RPMI8226 (cell line): ENCODE data around the gene GUCD1.

Experiments
- DNase-seq: peaks from one replicate; pipeline ENCODE4 v3.0.0-alpha.2; 2015

The GUCD1 gene

DNA sequence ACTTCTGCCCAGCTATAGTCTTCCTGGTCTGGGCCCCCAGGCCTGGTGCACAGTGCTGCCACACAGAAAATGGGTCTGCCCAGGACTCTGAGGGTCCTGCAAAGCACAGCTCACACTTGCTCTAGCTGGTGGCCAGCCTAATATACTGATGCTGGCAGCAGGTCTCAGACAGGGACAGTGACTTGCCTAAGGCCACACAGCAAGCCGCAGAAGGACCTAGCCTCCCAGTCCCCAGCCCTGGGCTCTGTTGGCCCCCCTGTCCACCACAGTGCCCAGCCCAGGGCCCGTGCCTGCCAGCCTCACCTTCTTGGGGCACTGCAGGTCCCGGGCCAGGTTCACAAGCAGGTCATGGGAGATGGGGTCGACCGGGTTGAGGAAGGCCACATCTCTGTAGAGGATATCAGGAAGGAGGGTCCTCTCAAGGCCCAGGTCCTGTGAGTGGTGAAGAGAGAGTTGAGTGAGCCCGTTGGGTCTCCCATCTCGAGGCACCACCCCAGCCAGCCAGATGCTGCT is 34.6 kb upstream of the GUCD1 start:
- DNase-seq, result no peak

DNA sequence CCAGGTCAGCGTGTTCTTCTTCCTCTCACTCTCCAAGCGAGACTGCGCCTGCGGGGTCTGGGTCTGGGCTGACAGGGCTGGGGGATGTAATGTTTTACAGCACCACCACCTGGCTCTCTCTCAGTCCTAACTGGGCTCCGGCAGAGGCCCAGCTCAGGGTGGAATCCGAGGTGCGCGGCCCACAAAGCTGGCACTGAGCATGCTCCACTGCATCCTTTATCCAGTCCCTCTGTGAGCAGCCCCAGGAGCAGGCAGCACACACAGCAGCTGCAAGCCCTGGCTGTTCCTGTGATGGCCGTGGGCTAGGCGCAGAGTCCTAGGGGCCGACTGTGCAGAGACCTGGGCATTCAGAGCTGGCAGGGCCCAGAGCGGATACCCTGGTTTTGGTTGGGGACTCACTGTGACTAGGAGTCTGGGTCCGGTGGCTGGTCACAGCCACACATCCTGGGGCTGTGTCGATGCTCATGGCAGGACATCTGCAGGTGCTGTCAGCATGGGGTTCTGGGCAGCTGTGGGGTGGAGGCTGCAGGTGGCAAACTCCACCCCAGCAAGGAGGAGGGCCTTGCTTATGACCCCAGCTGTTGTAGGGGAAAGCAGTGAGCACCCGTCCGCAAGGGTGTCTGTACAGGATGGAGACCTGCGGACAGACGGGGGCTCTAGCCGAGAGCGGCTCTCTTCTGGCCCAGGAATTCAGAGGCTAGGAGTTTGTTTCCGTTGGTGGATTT is 34.0 kb upstream of the GUCD1 start:
- DNase-seq, result peak; percentile 18

DNA sequence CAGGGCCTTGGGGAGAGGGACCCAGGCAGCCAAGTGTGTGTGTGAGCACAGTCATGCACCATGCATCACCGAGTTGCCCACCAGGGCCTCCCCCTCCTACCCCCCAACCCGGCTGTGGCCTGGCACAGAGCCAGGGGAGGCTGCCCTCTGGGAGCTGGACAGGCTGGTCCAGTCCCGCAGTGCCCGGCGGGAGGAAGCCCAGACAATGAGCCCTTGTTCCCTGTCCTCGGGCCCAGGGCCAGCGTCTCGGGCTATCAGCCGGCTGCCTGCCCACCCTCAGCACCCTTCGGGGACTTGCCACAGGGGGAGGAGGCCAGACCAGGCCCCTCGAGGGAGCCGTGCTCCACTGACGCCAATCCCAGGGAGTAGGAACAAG is 33.4 kb upstream of the GUCD1 start:
- DNase-seq, result no peak

DNA sequence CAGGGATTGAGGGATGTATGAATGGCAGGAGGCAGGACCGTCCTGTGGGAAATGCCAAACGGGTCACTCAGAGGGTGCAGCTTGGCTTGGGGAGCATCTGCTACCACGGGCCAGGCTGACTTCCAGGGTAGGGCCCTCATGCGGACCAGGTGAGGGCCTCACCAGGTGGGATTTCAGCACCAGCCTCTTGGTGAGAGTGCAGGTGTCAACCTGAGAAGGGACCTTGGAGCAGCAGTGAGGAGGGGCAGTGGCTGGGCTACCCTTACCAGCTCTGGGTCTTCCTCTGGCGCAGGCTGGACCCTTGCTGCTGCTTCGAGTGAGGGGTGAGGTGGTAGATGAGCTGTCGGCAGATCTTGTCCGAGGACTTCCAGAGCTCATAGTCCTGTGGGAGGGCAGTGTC is 33.0 kb upstream of the GUCD1 start:
- DNase-seq, result no peak

DNA sequence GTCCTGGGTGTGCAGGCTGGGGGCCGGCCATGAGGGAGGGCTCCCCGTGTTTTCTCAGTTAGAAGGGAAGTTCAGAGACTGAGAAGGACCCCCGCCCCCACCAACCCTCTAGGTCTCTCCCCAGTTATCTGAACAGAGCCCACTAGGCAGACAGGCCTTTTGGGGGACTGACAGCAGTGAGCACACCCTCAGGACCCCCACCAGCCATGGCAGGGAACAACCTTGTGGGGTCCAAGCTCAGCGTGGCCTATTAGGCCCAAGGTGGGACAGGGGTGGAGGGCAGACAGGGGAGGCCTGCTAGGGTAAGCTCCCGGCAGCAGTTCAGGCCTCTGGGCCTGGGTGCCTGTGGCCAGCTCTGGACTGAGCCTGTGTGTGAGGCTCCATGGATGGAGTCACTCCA is 32.3 kb upstream of the GUCD1 start:
- DNase-seq, result no peak

DNA sequence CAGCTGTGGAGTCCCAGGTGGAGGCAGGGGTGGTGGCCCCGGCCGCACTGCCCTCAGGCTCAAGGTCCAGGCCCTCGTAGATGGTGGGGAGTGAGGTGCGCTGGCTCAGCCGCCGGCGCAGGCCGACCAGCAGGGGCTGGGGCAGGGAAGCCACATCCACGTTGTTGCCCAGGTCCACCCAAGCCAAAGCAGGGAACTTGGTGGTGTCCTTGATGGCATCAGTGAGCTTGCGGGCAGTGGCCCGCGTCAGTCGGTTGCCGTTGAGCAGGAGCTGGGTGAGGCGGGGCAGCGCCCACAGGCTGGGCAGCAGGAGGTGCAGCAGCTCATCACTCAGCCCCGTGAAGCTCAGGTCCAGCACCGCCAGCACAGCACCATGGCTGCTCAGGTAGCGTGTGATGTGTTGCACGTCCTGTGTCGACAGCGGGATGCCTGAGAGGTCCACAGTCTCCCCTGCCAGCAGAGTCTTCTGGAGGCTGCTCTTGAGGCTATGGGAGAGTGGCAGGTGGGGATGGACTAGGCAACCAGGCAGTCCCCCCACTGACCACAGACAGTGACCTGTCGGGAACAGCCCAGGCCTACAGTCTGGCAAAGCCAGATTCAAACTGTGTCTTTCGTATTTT is 31.1 kb upstream of the GUCD1 start:
- no peak for DNase-seq

DNA sequence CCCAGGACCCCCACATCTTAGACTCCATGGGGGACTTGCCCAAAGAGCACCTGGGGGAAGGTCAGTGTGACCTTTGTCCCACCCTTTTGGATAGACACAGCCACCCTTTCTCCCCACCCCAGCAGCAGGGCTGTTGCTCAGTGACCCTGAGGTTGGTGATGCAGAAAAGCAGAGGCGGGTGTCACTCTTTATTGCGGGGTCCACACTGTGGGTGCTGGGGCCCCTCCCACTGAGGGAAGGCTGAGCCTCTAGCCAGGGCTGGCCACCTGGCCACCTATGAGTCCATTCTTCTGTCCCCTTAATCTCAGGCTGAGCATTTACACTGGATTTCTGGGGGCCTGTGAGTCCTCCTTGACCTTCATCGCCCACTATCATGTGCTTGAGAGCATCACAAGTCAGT is 30.5 kb upstream of the GUCD1 start:
- DNase-seq, result no peak

DNA sequence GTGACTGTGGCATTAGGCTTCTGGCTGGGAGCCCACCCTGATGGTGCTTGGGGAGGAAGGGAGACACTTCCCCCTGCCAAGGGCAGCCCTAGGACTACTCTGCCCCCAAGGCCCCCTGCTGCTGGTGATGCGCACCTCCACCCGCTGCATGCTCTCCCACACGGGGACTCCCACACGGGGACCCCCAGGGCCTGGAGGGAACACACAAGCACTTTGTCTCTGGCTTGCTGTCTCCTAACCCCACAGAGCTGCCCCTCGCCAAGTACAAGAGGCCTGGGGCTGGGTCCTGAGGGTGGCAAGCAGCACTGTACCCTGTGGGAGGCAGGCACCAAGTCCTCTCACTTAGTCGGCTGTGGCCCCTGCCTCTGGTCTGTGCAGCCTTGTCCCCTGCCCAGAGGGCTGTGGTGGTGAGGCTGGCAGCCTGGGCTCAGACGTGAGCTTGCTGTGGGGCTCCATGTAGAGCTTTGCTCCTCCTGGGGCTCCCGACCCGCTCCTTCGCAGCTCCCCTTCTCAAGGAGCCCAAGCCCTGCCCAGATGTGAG is 30.0 kb upstream of the GUCD1 start:
- no peak for DNase-seq

DNA sequence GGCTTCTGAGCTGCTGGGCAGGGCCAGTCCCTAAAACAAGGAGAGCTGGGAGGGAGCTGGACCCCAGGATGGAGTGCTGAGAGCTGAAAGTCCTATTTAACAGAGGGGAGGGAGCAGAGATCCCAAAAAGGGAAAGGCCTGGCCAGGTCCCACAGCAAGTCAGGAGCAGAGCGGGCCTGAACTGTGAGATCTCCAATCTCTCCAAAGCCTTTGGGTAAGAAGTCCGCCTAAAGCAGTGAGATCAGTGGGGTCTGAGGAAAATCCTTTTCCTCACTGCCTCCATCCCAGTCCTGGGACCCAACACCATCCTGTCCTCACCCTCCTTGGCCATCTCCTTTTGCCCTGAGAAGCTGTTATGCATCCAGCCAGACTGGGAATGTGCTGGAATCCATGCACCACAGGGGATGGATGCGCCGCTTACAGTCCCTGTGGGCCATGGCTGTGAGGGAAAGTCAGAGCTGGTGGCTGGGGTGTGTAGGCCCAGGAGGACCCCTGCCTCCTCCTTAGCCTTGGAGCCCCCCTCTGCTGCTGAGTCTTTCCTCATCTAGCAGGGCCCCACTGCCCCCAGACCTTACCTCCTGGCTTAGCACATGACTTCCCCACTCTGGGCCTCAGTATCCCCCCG is 29.3 kb upstream of the GUCD1 start:
- no peak for DNase-seq

DNA sequence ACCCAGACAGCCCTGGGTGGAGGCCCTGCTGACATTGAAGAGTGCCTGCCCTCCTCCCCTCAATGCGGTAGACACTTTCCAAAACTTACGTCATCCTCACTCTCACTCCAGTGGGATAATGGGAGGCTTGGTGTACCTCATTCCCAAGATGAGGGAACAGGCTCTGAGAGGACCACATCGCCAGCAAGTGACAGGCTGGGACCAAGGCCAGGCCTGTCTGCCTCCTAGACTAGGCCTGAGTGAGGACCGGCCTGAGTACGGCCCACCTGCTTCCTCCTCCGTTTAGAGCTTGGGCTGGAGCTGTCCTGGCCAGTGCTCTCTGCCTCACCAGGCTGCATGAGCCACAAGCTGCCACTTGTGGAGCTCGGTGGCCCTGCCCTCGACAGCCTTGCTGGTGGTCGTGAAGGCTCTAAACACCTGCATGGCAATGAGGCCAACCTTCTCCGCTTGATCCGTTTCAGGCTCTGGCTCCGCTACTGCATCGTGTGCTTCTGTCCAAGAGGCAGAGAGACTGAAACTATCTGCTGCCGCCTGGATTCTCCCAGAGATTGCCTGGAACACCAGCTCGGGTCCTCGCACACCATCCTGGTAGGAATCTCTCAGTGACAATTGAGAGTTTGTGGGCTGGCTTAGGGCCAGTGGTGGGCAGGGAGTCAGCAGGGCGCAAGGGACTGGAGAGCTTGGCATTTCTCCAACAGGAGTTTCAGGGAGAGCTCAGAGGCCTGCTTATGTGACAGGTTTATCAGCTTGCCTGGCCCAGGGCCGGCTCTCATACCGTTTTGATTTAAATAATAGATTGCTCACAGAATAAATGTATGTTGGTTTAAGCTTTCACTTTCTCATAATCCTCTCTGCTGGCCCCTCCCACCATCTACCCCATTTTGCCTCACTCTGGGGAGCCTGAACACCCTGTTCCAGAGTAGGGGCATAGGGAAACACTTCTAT is 28.6 kb upstream of the GUCD1 start:
- DNase-seq, result peak; percentile 76

DNA sequence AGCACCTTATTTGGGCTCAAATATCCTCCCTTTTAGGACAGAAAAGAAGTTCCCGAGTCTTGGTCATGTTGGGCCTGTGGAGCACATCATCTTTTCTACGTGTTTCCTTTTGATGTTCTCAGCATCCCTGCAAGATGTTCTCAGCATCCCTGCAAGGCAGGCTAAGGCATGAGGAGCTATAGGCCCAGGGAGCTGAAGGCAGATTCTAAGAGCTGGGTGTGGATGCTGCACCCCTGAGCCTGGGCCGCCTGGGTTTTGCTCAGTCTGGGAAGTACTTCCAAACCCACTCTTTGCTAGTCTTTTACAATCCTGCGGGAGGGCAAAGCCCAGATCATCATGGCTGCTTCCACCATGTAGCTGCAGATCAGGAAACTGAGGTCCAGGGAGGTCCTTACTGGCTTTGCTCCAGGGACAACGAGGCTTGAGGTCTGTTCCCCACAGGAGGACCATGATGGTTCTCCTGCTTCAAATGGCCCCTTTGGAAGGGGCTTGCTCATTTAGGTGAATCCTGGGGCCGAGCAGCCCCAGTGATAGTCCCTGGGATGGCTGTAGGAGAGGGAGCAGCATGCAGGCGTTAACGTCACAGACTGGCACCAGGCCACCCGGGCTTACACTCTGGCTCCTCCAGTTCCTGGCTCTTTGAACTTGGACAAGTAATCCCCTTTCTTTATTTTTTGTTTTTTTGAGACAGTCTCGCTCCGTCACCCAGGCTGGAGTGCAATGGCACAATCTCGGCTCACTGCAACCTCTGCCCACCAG is 27.3 kb upstream of the GUCD1 start:
- DNase-seq, result no peak

DNA sequence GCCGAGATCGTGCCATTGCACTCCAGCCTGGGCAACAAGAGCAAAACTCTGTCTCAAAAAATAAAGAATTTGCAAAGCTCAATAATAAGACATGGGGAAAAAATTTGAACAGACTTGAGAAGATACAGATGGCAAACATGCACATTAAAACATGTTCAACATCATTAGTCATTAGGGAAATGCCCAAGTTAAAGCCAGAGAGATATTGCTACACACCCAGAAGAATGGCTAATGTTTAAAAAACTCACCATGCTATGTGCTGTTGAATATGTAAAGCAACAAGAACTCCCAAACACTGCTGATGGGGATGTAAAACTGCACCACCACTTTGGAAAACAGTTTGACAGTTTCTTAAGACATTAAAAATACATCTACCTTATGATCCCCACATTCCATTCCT is 25.3 kb upstream of the GUCD1 start:
- DNase-seq, result no peak

DNA sequence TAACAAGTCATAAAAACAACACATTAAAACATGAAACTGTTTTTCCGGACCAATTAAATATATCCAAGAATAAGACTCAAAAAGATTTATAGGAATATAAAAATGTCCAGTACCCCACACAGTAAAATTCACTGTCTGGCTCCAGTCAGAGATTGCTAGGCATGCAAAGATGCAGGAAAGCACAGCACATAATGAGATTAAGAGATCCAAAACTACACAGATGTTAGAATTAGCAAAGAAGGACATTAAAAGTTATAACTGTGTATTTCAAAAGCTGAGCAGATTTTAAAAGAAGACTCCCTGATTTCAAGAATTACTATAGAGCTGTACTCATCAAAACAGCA is 24.3 kb upstream of the GUCD1 start:
- DNase-seq, result no peak

DNA sequence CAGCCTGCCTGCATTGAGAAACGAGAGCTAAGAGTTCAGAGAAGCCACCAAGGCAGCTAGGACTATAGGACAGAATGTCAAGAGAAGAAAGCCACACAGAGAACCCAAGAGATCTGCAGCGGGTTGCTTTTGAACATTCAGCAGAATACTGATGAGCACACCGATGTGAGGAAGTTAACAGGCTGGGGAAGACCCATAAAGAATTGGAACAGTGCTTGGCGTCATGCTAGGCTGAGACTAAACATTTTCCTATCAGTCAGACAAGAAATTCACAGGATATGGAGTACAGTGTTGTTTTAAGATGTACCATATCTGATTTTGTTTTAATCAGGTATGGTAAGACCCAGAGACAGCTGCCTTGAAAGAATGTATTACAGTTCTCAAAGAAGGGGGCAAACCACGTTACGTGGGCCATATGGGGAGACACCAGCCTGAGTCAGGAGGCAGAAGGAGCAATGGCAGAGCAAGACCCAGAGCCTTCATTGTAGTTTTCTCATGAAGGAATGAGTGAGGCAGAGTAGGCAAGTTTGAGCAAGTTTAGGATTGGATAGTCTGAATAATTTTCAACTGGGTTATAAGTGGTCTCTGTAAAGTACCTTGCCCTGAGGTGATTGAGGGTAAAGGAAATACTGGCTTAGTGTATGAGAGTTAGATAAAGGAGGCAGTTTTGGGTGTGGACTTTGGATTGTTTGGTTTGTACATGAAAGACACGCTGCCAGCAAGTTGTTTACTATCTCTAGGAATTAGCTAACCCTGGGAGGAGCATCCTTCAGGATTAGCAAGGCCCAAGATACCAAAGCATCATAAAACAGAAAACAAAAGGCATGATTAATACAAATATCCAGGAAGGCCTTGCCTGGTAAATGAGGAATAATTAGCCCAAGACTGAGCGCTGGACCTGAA is 23.7 kb upstream of the GUCD1 start:
- no peak for DNase-seq

DNA sequence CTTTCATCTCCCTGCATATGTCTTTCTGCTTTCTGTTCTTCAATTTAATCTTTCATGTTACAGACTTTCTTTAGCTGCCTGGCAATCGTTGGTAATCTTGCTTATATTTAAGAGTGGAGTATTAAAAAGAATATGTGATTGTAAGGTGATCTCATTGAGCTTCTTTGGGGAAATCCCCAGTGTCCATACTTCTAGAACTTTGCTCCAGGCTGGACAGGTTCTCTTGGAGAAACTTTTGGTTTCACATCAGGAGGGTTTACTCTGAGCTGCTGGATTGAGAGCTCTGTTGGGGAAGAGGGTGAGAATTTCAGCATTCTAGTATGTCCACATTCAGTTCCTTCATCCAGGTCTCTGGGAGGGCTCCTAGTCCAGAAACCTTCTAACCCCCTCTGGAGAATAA is 21.8 kb upstream of the GUCD1 start:
- DNase-seq, result no peak

DNA sequence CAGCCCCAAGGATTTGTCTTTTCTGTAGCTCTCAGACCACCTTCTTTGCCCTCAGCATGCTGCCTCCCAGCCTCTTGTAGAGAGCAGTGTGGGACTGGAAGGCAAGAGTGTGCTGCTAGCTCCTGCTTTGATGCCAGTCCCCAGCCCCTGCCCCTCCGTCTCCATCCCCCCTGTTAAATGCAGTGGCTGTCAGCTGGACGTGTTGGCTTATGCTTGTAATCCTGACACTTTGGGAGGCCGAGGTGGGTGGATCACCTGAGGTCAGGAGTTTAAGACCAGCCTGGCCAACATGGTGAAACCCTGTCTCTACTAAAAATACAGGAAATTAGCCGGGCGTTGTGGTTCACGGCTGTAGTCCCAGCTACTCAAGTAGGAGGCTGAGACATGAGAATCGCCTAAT is 16.3 kb upstream of the GUCD1 start:
- DNase-seq, result no peak

DNA sequence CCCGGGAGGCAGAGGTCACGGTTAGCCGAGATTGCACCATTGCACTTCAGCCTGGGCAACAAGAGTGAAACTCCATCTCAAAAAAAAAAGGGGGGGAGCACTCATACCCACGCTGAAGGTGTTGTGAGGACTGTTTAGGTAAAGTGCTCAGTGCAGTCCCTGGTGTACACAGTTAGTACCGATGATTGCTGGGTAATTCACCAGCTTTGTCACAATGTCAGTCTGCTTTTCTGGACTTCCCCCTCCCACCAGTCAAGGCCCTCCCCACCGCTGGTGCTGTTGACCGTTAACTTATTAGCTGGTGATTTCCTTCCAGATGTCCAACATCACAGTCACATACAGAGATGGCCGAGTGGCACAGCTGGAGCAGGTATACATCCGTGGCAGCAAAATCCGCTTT is 12.7 kb upstream of the GUCD1 start:
- no peak for DNase-seq

DNA sequence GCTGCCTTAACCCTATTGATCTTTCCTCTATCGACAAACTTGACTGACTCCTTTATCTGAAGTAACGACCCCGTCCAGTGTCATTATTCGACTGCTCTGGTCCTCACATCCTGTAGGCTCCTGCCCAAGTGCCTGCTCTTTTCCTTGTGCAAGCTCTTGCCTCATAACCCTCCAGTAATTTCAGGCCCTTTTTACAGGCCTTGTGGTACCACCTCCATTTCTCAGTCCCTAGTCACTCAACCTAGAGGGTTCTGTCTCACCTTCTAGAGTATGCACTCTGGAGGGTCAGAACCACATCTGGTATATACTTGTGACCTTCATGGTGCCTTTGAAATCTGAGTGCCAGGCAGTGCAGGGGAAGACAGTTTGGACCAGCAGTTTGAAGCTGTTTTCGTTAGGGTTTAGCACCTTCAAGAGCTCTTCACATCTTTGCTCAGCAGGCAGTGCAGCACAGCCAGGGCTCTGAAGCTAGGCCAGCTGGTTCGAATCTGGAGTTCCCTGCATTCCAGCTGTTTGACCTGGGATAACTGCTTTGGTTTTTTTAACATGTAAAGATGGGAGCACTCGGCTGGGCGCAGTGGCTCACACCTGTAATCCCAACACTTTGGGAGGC is 12.1 kb upstream of the GUCD1 start:
- no peak for DNase-seq

DNA sequence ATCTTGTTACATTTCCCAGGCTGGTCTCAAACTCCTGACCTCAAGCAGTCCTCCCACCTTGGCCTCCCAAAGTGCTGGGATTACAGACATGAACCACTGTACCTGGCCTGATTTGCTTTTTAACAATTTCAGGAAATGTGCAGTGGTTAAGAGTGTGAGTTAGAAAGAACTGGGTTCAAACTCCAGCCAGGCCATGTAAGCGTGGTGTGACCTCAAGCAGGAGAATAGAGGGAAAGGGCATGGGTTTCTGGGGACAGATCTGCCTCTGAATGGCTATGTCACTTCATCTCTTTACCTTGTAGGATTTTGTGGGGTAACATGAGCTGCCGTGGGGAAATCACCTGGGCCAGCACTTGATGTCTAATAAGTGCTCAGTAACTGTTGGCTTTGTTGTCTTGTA is 10.1 kb upstream of the GUCD1 start:
- DNase-seq, result no peak

DNA sequence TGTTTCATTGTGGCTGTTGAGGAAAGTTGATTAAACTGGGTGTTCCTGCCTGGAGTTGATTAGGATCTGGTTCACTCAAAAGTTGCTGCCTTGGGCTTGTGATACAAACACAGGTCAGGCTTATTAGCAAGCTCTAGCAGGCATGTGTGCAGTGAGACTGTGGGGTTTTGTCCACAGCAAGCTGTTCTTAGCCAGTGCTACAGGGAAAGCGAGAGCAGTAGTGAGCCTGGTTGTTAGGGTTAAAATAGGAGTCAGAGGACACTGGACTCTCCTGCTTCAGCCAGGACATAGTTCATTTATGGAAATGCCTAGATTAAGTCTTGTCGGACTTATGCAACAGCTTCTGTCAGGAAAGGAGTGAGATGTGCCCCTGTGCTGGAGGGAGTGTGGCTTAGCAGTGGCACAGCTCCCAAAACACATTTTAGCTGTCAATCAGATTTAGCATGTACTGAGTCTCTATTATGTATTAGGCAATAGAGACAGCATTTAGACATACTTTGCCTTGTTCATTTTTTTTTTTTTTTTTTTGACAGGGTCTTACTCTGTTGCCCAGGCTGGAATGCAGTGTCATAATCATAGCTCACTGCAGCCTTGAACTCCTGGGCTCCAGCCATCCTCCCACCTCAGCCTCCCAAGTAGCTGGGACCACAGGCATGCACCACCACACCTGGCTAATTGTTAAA is 9.6 kb upstream of the GUCD1 start:
- no peak for DNase-seq
